GM18517 (cell line): Measurements from ENCODE around the gene SNRNP40.
"Not testable (repeated sequence)": the region's sequence is repeated elsewhere in the genome, so short reads cannot be mapped to it uniquely, and the experiment has no call there.

Experiments used
- ATAC-seq: cut with Tn5 transposase; IDR thresholded peaks from one replicate; pipeline ENCODE4 v1.9.1; 2021; ENCODE audit warnings: mild to moderate bottlenecking, moderate library complexity; ENCODE audit not compliant: unreplicated experiment

The SNRNP40 gene

GRCh38 chr1:31287791-31288190 lies 8.8 kb downstream of the SNRNP40 start:
- ATAC-seq: not testable (repeated sequence)

- ATAC-seq: not testable (repeated sequence)
These were observed 14.2 kb downstream of the SNRNP40 start for GRCh38 chr1:31282426-31282825.

GRCh38 chr1:31273619-31274018 lies 23.0 kb downstream of the SNRNP40 start:
- no peak for ATAC-seq

GRCh38 chr1:31272369-31272768 lies 24.2 kb downstream of the SNRNP40 start:
- ATAC-seq: no peak

GRCh38 chr1:31266547-31266946 lies 30.0 kb downstream of the SNRNP40 start:
- ATAC-seq: no peak

GRCh38 chr1:31264790-31265386 lies 31.7 kb downstream of the SNRNP40 start:
- no peak for ATAC-seq

- no peak for ATAC-seq
These were observed 33.2 kb downstream of the SNRNP40 start for GRCh38 chr1:31263408-31263807.

GRCh38 chr1:31262393-31262792 lies 34.2 kb downstream of the SNRNP40 start:
- not testable (repeated sequence) for ATAC-seq

GRCh38 chr1:31261916-31262315 lies 34.7 kb downstream of the SNRNP40 start:
- no peak for ATAC-seq

GRCh38 chr1:31259746-31260145 lies 36.8 kb downstream of the SNRNP40 start:
- no peak for ATAC-seq

- no peak for ATAC-seq
These were observed 38.0 kb downstream of the SNRNP40 start for GRCh38 chr1:31258581-31258980.

GRCh38 chr1:31257213-31257612 lies 39.4 kb downstream of the SNRNP40 start:
- no peak for ATAC-seq

GRCh38 chr1:31249854-31250253 lies 46.7 kb downstream of the SNRNP40 start:
- no peak for ATAC-seq

GRCh38 chr1:31248276-31248675 lies 48.3 kb downstream of the SNRNP40 start:
- no peak for ATAC-seq

GRCh38 chr1:31244326-31244725 lies 52.3 kb downstream of the SNRNP40 start:
- ATAC-seq: no peak

- ATAC-seq: no peak
These were observed 52.9 kb downstream of the SNRNP40 start for GRCh38 chr1:31243501-31244286.

GRCh38 chr1:31241321-31241720 lies 55.3 kb downstream of the SNRNP40 start:
- ATAC-seq: no peak

GRCh38 chr1:31239653-31240241 lies 56.8 kb downstream of the SNRNP40 start, which contains the start of gene NKAIN1:
Gene NKAIN1 (minus strand): TSS chr1:31239887. CDS start chr1:31239547, 340 bp downstream.
- no peak for ATAC-seq

GRCh38 chr1:31238986-31239613 lies 57.5 kb downstream of the SNRNP40 start:
- ATAC-seq: no peak

- no peak for ATAC-seq
These were observed 58.0 kb downstream of the SNRNP40 start for GRCh38 chr1:31238612-31238985.

- no peak for ATAC-seq
These were observed 61.7 kb downstream of the SNRNP40 start for GRCh38 chr1:31234870-31235269.
